Measurements from ENCODE around the gene DPYD. TPM values are rescaled to one million over a fixed set of nuclear protein-coding genes. Genes with fewer than 3 reads are reported as not detected.

Gene DPYD
- total and polyA plus RNA-seq, 12 donors, result 4.1 to 22.0 (median 7.0) TPM

DNA sequence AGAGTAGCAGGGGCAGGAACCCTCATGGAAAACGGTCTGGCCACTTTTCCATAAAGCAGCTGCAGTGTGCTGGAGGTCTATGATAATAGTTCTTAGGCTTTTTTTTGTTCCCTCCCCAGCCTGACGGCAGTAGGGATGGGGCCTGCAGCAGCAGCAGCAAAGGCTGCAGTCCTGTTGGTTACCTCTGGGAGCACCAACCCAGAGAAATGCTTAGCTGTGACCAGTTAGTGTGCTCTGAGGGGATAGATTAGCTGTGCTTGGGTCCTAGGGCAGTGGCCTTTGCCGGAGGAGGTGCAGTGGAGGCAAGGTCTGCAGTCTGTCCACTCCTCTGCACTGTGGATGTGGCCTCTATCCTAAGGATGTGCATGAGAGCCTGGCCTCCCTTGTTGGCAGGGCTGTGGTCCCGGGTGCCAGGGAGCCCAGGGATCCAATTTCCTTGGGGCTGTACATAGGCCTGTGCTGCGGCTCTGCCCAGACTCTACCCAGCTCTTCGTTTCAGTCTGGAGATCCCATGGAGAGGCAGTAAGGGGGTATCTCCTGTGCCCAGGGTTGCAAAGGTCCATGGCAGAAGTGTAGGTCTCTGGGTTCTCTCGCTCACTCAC lies 876.6 kb downstream of the DPYD start:
- peaks cover 0 to 37% (median 3%) of the 10 kb centered on the region in 11 donors for H3K9me3 ChIP-seq
- H3K27me3 ChIP-seq, result no peaks in the 10 kb centered on the region
- H3K4me1 ChIP-seq, result peaks cover 0 to 4% (median 0%) of the 10 kb centered on the region in 9 donors
- no peaks in the 10 kb centered on the region for H3K36me3 ChIP-seq
- H3K4me3 ChIP-seq, result no peak overlapping the region
- intact Hi-C loops (cut with DNase I), result no loop called here
- DNase-seq (no peak), ATAC-seq (no peak)
- H3K27ac ChIP-seq, result no peak overlapping the region
- no peak for TF ChIP-seq CTCF (IDR thresholded peaks at IDR 0.05)
- WGBS, 2 donors, result 86 to 87% methylated on average over 7 of the region's 7 CpGs

- no peak overlapping the region for H3K27ac ChIP-seq
- no peaks in the 10 kb centered on the region for H3K4me1 ChIP-seq
- no peaks in the 10 kb centered on the region for H3K27me3 ChIP-seq
- intact Hi-C loops (cut with DNase I), result no loop called here
- DNase-seq (no peak), ATAC-seq (no peak)
- no peaks in the 10 kb centered on the region for H3K36me3 ChIP-seq
- no peak overlapping the region for H3K4me3 ChIP-seq
- 67 to 77% methylated on average over 1 of the region's 1 CpG for WGBS, 2 donors
- H3K9me3 ChIP-seq, result peaks cover 0 to 47% (median 8%) of the 10 kb centered on the region in 11 donors
- no peak for TF ChIP-seq CTCF (IDR thresholded peaks at IDR 0.05)
Measured at GRCh38 chr1:97042551-97042950, 878.3 kb downstream of the DPYD start.

DNA sequence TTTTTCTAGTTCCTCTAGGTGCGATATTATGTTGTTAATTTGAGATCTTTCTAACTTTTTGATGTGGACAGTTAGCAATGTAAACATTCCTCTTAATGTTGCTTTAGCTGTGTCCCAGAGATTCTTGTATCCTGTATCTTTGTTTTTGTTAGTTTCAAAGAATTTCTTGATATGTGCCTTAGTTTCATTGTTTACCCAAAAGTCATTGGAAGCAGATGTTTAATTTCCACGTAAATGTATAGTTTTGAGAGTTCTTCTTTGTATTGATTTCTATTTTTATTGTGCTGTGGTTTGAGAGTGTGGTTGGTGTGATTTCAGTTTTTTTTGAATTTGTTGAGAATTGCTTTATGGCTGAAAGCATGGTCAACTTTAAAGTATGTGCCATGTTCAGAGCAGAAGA lies 879.8 kb downstream of the DPYD start:
- intact Hi-C loops (cut with DNase I), result no loop called here
- 67 to 76% methylated on average over 2 of the region's 2 CpGs for WGBS, 2 donors
- H3K27me3 ChIP-seq, result no peaks in the 10 kb centered on the region
- peaks cover 0 to 47% (median 8%) of the 10 kb centered on the region in 11 donors for H3K9me3 ChIP-seq
- H3K4me3 ChIP-seq, result no peak overlapping the region
- H3K36me3 ChIP-seq, result no peaks in the 10 kb centered on the region
- DNase-seq, result no peak
- ATAC-seq, result no peak
- TF ChIP-seq CTCF (IDR thresholded peaks at IDR 0.05), result no peak
- H3K4me1 ChIP-seq, result no peaks in the 10 kb centered on the region
- H3K27ac ChIP-seq, result no peak overlapping the region

- intact Hi-C loops (cut with DNase I), result no loop called here
- H3K36me3 ChIP-seq, result no peaks in the 10 kb centered on the region
- DNase-seq, result no peak
- H3K9me3 ChIP-seq, result peaks cover 0 to 47% (median 8%) of the 10 kb centered on the region in 11 donors
- H3K4me3 ChIP-seq, result no peak overlapping the region
- no peaks in the 10 kb centered on the region for H3K4me1 ChIP-seq
- 79 to 85% methylated on average over 4 of the region's 4 CpGs for WGBS, 2 donors
- no peak for ATAC-seq
- H3K27ac ChIP-seq, result no peak overlapping the region
- H3K27me3 ChIP-seq, result no peaks in the 10 kb centered on the region
- no peak for TF ChIP-seq CTCF (IDR thresholded peaks at IDR 0.05)
Measured at GRCh38 chr1:97038410-97038809, 882.4 kb downstream of the DPYD start.

Data from heart right ventricle (tissue), 16 donors.